HG03558 (cell line): Measurements from ENCODE around the gene ALK.

ENCODE experiments used
- ATAC-seq: cut with Tn5 transposase; IDR thresholded peaks from one replicate; pipeline ENCODE4 v1.9.1; 2021; ENCODE audit warnings: moderate number of reproducible peaks; ENCODE audit not compliant: unreplicated experiment; ENCODE audit errors: extremely low read depth

Gene ALK

GRCh38 chr2:29196792-29197788 is 724.3 kb downstream of the ALK start:
- ATAC-seq = no peak

- no peak for ATAC-seq
These were observed 725.6 kb downstream of the ALK start for GRCh38 chr2:29195796-29196195.

GRCh38 chr2:29193681-29194080 is 727.7 kb downstream of the ALK start:
- ATAC-seq = no peak

GRCh38 chr2:29193111-29193510 is 728.3 kb downstream of the ALK start:
- ATAC-seq = no peak

- no peak for ATAC-seq
These were observed 728.9 kb downstream of the ALK start for GRCh38 chr2:29192526-29192925.

GRCh38 chr2:29191817-29192216 is 729.6 kb downstream of the ALK start:
- ATAC-seq = no peak

GRCh38 chr2:29189052-29189451 is 732.3 kb downstream of the ALK start:
- no peak for ATAC-seq

- ATAC-seq = no peak
These were observed 733.5 kb downstream of the ALK start for GRCh38 chr2:29187926-29188325.

GRCh38 chr2:29186817-29187216 is 734.6 kb downstream of the ALK start:
- ATAC-seq = no peak

GRCh38 chr2:29184531-29184930 is 736.9 kb downstream of the ALK start:
- ATAC-seq = no peak

GRCh38 chr2:29182920-29183319 is 738.5 kb downstream of the ALK start:
- ATAC-seq = no peak

GRCh38 chr2:29182334-29182733 is 739.1 kb downstream of the ALK start:
- ATAC-seq = no peak

- no peak for ATAC-seq
These were observed 746.0 kb downstream of the ALK start for GRCh38 chr2:29175338-29175737.

GRCh38 chr2:29174937-29175336 is 746.4 kb downstream of the ALK start:
- no peak for ATAC-seq

GRCh38 chr2:29166242-29167039 is 754.9 kb downstream of the ALK start:
- no peak for ATAC-seq

- ATAC-seq = no peak
These were observed 755.8 kb downstream of the ALK start for GRCh38 chr2:29165362-29166241.

- ATAC-seq = no peak
These were observed 757.1 kb downstream of the ALK start for GRCh38 chr2:29164091-29164846.

- no peak for ATAC-seq
These were observed 759.0 kb downstream of the ALK start for GRCh38 chr2:29162204-29162928.

- ATAC-seq = no peak
These were observed 761.2 kb downstream of the ALK start for GRCh38 chr2:29160184-29160583.
